GM19351 (cell line): ENCODE results near the gene SH2D4B.
A peak's percentile ranks its signal among the peaks of the same experiment; 100 is the strongest.
"Not testable (repeated sequence)": the region's sequence is repeated elsewhere in the genome, so short reads cannot be mapped to it uniquely, and the experiment has no call there.

Source experiments
- ATAC-seq: cut with Tn5 transposase; IDR thresholded peaks from one replicate; pipeline ENCODE4 v1.9.1; 2021; ENCODE audit warnings: mild to moderate bottlenecking, moderate library complexity; ENCODE audit not compliant: unreplicated experiment

SH2D4B gene

GRCh38 chr10:80542053-80542452, 4.4 kb downstream of the SH2D4B start:
- no peak for ATAC-seq

- ATAC-seq = no peak
Observed at GRCh38 chr10:80542652-80543318, 5.1 kb downstream of the SH2D4B start.

- not testable (repeated sequence) for ATAC-seq
Observed at GRCh38 chr10:80543319-80543672, 5.6 kb downstream of the SH2D4B start.

- ATAC-seq = no peak
Observed at GRCh38 chr10:80544316-80544953, 6.7 kb downstream of the SH2D4B start.

- ATAC-seq = no peak
Observed at GRCh38 chr10:80545258-80545881, 7.7 kb downstream of the SH2D4B start.

DNA sequence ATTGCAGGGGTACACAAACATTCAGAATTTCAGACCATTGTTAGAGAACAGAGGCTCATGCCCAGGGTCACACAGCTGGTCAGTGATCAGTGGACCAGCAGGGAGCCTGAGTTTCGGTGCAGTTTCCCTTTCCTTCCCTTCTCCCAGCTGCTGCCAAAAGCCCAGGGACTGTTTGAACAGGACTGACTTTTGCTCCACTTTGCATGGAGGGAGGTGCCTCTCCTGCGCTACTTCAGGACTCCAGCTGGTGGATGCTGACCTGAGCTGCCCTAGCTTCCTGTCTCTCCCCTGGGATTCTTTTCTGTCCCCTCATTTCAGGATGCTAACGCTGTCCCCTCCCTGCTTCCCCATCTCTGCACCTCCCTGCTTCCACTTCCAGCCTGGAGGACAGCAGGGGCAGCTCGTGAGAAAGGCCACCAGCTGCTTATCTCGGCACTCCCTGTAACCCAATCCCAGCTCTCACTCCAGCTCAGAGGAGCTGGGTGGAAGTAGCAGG, 14.5 kb downstream of the SH2D4B start:
- no peak for ATAC-seq

DNA sequence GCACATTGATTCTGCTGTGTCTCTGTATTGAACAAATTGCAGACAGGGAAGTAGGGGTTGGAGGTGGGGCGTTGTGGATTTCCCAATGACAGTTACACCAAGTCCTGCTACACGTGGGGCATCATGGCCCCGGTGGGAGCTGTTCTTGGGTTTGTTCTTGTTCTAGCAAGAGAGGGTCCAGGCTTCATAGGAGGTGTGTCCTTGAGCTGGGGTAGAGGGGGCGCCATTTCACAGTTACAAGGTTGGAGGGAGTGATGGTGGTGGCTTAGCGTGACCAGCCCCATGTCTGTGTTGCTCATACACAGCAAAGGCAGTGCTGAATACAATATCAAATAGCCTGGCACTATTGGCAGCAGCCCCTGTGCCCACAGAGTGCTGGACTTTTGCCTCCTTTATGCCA, 15.7 kb downstream of the SH2D4B start:
- ATAC-seq = no peak

GRCh38 chr10:80554050-80554449, 16.3 kb downstream of the SH2D4B start:
- ATAC-seq = no peak

- ATAC-seq = no peak
Observed at GRCh38 chr10:80555415-80555814, 17.7 kb downstream of the SH2D4B start.

DNA sequence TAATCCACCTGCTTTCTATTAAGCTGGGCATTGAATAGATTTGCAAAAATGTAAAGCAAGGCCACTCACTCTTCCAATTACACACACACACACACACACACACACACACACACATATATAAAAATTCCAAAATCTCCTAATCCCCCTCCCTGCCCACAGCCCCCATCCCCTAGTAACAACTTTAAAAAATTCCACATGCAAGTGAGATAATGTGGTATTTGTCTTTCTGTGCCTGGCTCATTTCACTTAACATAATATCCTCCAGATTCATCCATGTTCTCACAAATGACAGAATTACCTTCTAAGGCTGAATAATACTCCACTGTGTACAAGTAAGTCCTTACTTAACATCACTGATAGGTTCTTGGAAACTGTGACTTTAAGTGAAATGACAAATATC, 24.2 kb downstream of the SH2D4B start:
- no peak for ATAC-seq

GRCh38 chr10:80567292-80567691, 29.6 kb downstream of the SH2D4B start:
- ATAC-seq = no peak

- ATAC-seq = no peak
Observed at GRCh38 chr10:80569131-80569895, 31.6 kb downstream of the SH2D4B start.

DNA sequence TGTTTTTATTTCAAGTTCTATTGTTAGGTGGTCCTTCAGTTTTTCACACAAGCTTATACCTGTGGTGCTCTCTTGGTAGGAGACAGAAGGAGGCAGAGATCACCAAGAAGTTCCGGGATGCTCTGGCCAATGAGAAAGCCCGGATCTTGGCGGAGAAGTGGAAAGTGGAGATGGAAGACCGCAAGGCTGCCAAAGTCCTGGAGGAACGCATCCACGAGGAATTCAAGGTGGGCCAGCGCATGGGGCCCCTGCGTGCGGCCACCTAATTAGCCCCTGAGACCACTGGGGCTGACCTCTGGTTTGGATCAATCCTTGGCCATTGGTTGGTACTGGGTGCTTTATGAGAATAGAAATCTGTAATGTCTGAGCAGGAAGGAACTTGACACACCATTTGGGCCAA, 33.6 kb downstream of the SH2D4B start:
- ATAC-seq = no peak

- ATAC-seq = no peak
Observed at GRCh38 chr10:80579181-80579763, 41.6 kb downstream of the SH2D4B start.

- peak; percentile 46 for ATAC-seq
Observed at GRCh38 chr10:80579849-80580637, 42.3 kb downstream of the SH2D4B start.

DNA sequence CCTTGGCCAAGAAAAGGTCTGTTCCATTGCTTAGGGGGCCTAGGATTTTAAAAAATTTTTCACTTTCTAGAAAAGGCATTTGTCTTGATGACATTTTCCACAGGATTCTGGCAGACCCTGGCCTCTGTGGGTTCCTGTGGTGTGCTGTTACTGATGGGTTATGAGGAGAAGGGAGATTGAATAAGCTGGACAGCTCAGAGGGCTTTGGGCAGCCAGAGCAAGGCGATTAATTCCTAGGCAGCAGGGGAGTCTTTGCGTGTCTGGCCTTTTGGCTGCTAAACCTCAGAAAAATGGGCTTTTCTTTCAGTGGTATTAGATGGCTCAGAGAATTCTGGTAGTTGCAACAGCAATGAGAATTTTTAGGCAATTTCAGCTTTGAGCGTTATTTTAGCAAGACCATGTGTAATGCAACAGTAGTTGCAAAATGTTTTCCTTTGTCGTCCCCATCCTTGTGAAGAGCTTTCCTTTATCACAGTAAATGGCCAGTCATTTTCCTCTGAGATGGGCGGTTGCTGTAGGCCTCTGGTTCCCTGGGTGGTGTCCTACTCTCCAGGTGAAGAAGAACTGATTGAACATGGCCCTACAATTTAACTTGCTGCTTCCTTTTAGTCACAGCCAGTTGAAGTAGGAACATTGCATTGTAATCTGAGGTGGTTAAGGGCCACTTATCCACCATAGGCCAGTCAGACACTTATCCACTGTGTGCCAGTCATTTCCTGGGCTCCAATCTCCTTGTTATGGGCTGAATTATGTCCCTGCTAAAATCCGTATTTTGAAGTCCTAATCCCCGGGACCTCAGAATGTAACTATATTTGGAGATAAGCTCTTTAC, 43.2 kb downstream of the SH2D4B start:
- no peak for ATAC-seq

DNA sequence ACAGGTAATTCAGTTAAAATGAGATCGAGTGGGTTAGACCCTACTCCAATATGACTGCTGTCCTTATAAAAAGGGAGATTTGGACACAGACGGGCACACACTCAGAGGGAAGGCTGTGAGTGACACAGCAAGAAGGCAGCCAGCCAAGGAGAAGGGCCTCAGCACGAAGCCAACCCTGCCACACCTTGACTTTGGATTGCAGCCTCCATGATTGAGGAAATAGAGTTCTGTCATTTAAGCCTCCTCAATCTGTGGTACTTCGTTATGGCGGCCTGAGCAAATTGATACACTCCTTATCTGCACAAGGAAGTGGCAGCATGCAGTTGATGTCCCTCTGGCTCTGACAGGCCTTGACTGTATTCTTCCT, 43.8 kb downstream of the SH2D4B start:
- no peak for ATAC-seq

DNA sequence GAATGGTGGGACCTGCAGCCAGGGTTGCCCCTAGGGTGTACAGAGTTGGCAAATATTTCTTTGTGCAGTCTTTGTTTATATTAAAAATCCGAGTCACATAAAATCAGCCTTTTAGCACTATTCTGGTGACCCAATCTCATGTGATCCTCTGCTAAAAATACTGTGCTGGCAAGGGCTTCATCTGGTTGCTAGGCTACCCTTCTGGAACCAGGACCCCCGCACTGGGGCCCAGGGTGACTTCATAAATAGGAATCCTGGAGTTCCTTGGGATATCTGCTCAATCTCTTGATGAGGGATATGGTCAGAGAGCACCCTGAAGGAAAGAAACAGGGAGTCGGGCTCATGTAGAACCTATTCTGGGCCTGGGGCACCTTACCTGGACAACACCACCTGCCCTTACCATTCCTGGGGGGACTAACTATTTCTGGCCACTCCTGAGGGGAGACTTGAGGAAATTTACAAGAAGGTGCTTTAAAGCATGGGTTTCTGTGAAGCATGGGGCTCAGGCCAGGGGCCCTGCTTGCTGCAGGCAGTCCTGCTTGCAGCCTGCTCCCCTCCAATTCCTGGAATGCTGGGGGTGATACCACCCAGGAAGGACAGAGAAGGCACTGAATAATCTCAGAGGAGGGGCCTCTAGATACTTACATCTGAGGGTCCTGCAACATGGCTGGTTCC, 44.7 kb downstream of the SH2D4B start:
- no peak for ATAC-seq

- ATAC-seq = no peak
Observed at GRCh38 chr10:80583685-80584084, 46.0 kb downstream of the SH2D4B start.
